Hepatic stellate cell (primary cell): ENCODE results near the gene SRSF8.
"Not testable (repeated sequence)": the region's sequence is repeated elsewhere in the genome, so short reads cannot be mapped to it uniquely, and the experiment has no call there.

Experiments
- DNase-seq: peaks from one replicate; pipeline ENCODE4 v3.0.0; 2011; ENCODE audit warnings: low spot score

Gene SRSF8

GRCh38 chr11:95066716-95067038, at the start of gene SRSF8:
Gene SRSF8 (plus strand): TSS chr11:95066919. CDS start chr11:95067227, 308 bp downstream.
- DNase-seq: no peak

GRCh38 chr11:95021468-95021867, 45.3 kb upstream of the SRSF8 start:
- DNase-seq: not testable (repeated sequence)

GRCh38 chr11:95024958-95025357, 41.8 kb upstream of the SRSF8 start, which contains the start of gene KDM4E:
Gene KDM4E (plus strand): TSS chr11:95025258. CDS start chr11:95025558, 300 bp downstream.
- DNase-seq: no peak

GRCh38 chr11:95025594-95025993, 41.1 kb upstream of the SRSF8 start:
- not testable (repeated sequence) for DNase-seq

- no peak for DNase-seq
Measured at GRCh38 chr11:95028357-95028756, 38.4 kb upstream of the SRSF8 start.

GRCh38 chr11:95033051-95033450, 33.7 kb upstream of the SRSF8 start:
- DNase-seq: no peak

GRCh38 chr11:95035316-95035715, 31.4 kb upstream of the SRSF8 start:
- no peak for DNase-seq

- DNase-seq: not testable (repeated sequence)
Measured at GRCh38 chr11:95037356-95038035, 29.2 kb upstream of the SRSF8 start.

- no peak for DNase-seq
Measured at GRCh38 chr11:95042239-95042638, 24.5 kb upstream of the SRSF8 start.

GRCh38 chr11:95042906-95043305, 23.8 kb upstream of the SRSF8 start:
- no peak for DNase-seq

- DNase-seq: no peak
Measured at GRCh38 chr11:95044010-95044409, 22.7 kb upstream of the SRSF8 start.

GRCh38 chr11:95045812-95046211, 20.9 kb upstream of the SRSF8 start:
- DNase-seq: no peak

GRCh38 chr11:95049122-95049521, 17.6 kb upstream of the SRSF8 start, which contains the start of gene KDM4F:
Gene KDM4F (plus strand): TSS chr11:95049422.
- not testable (repeated sequence) for DNase-seq

- no peak for DNase-seq
Measured at GRCh38 chr11:95050595-95051202, 16.0 kb upstream of the SRSF8 start.

- DNase-seq: no peak
Measured at GRCh38 chr11:95054356-95054755, 12.4 kb upstream of the SRSF8 start.

GRCh38 chr11:95055283-95055897, 11.3 kb upstream of the SRSF8 start:
- no peak for DNase-seq

- no peak for DNase-seq
Measured at GRCh38 chr11:95057959-95058358, 8.8 kb upstream of the SRSF8 start.

- no peak for DNase-seq
Measured at GRCh38 chr11:95058621-95059020, 8.1 kb upstream of the SRSF8 start.

- no peak for DNase-seq
Measured at GRCh38 chr11:95059046-95059445, 7.7 kb upstream of the SRSF8 start.

GRCh38 chr11:95065336-95065735, 1.4 kb upstream of the SRSF8 start:
- DNase-seq: no peak

GRCh38 chr11:95067039-95067840, 521 bp downstream of the SRSF8 start:
- peak; percentile 47 for DNase-seq

- DNase-seq: no peak
Measured at GRCh38 chr11:95067841-95068219, 1.1 kb downstream of the SRSF8 start.

GRCh38 chr11:95068549-95068948, 1.8 kb downstream of the SRSF8 start:
- peak; percentile 63 for DNase-seq
